Kidney epithelial cell (primary cell): ENCODE data around the gene PAQR6. TPM values are rescaled to one million over a fixed set of nuclear protein-coding genes. Genes with fewer than 3 reads are reported as not detected.

Experiments used
- DNase-seq: peaks from one replicate; pipeline ENCODE4 v3.0.0-alpha.2; 2010; ENCODE audit warnings: low read depth
- H3K27me3 ChIP-seq: 2 replicates; pipeline ENCODE4 v1.6.0; 2011; ENCODE audit warnings: low read length; ENCODE audit not compliant: control insufficient read depth, insufficient read depth
- H3K36me3 ChIP-seq: 2 replicates; pipeline ENCODE4 v1.5.1; 2011; ENCODE audit warnings: low read length; ENCODE audit not compliant: control insufficient read depth, insufficient read depth
- H3K4me3 ChIP-seq: 2 replicates; pipeline ENCODE4 v1.5.1; 2011; ENCODE audit warnings: low read depth, mild to moderate bottlenecking, control low read depth, low read length
- CTCF ChIP-seq: IDR thresholded peaks from 2 replicates; pipeline ENCODE4 v1.5.1; 2011; ENCODE audit warnings: mild to moderate bottlenecking, moderate library complexity, low read length, control low read depth, inconsistent platforms; ENCODE audit not compliant: insufficient read depth, poor library complexity, severe bottlenecking
- total RNA-seq: library from RNA; depleted of rRNA; stranded (reverse); fragments of >200 nt; gene quantifications from 2 replicates; pipeline ENCODE4 v1.2.3, GENCODE V29; 2015

Gene PAQR6
- total RNA-seq, result 2.5 TPM in 2 replicates

GRCh38 chr1:156247460-156248322, at the start of gene PAQR6:
Gene PAQR6, minus strand, starts transcription at chr1:156248056. Its CDS starts 1,325 bp downstream, at chr1:156246731.
- peaks cover 5% of the 10 kb centered on the region for H3K36me3 ChIP-seq
- no peak for TF ChIP-seq CTCF
- DNase-seq, result no peak
- peaks cover 4% of the 10 kb centered on the region for H3K27me3 ChIP-seq
- no peak within 1 kb of the TSS for H3K4me3 ChIP-seq

- no peak for DNase-seq
- TF ChIP-seq CTCF, result no peak
- H3K27me3 ChIP-seq, result no peaks in the 10 kb centered on the region
- no peaks in the 10 kb centered on the region for H3K36me3 ChIP-seq
- peak within 1 kb of the TSS; percentile 60 for H3K4me3 ChIP-seq
These were observed 47.6 kb upstream of the PAQR6 start, which contains the start of gene GLMP for GRCh38 chr1:156295391-156295947. Gene GLMP, minus strand, starts transcription at chr1:156295679. Its CDS starts 34 bp downstream, at chr1:156295645.

- DNase-seq, result no peak
- H3K36me3 ChIP-seq, result no peaks in the 10 kb centered on the region
- TF ChIP-seq CTCF, result no peak
- H3K27me3 ChIP-seq, result no peaks in the 10 kb centered on the region
- no peak overlapping the region for H3K4me3 ChIP-seq
These were observed 46.0 kb upstream of the PAQR6 start for GRCh38 chr1:156293895-156294294.

- DNase-seq, result no peak
- no peak for TF ChIP-seq CTCF
- H3K27me3 ChIP-seq, result no peaks in the 10 kb centered on the region
- H3K4me3 ChIP-seq, result no peak overlapping the region
- no peaks in the 10 kb centered on the region for H3K36me3 ChIP-seq
These were observed 45.2 kb upstream of the PAQR6 start for GRCh38 chr1:156293098-156293434.

GRCh38 chr1:156291226-156292061, 43.6 kb upstream of the PAQR6 start:
- DNase-seq, result no peak
- H3K4me3 ChIP-seq, result peak overlapping the region; percentile 41
- H3K36me3 ChIP-seq, result no peaks in the 10 kb centered on the region
- H3K27me3 ChIP-seq, result no peaks in the 10 kb centered on the region
- TF ChIP-seq CTCF, result no peak
